Neural cell (in vitro differentiated cells): ENCODE results near the gene LAPTM4A. TPM values are rescaled to one million over a fixed set of nuclear protein-coding genes. Genes with fewer than 3 reads are reported as not detected.

Experiments used
- H2AFZ ChIP-seq: fragments of 200-600, 300-800 bp; sonication (generic), shearing (Covaris generic); 2 replicates; pipeline ENCODE4 v1.6.0; 2014; ENCODE audit warnings: low read depth, mild to moderate bottlenecking, antibody characterized with exemption, low read length, moderate library complexity
- H3F3A ChIP-seq: fragments of 200-600 bp; shearing (Covaris generic); 2 replicates; pipeline ENCODE4 v1.6.1; 2016; ENCODE audit warnings: mild to moderate bottlenecking, moderate library complexity, mixed read lengths, antibody characterized with exemption, low read length; ENCODE audit not compliant: insufficient read depth, poor library complexity, severe bottlenecking
- H3K27ac ChIP-seq: fragments of 200-600, 300-800 bp; sonication (generic), shearing (Covaris generic); 2 replicates; pipeline ENCODE4 v1.5.1; 2014; ENCODE audit warnings: mild to moderate bottlenecking, low read length, moderate library complexity
- H3K27me3 ChIP-seq: fragments of 300-800, 200-600 bp; sonication (generic), shearing (Covaris generic); 2 replicates; pipeline ENCODE4 v1.6.0; 2014; ENCODE audit warnings: mild to moderate bottlenecking, low read depth, low read length, moderate library complexity; ENCODE audit not compliant: insufficient read depth
- H3K36me3 ChIP-seq: fragments of 300-800, 200-600 bp; sonication (generic), shearing (Covaris generic); 2 replicates; pipeline ENCODE4 v1.5.1; 2014; ENCODE audit warnings: mild to moderate bottlenecking, antibody characterized with exemption, low read length, moderate library complexity; ENCODE audit not compliant: insufficient read depth
- H3K4me2 ChIP-seq: fragments of 300-800, 200-600 bp; sonication (generic), shearing (Covaris generic); 2 replicates; pipeline ENCODE4 v1.6.0; 2014; ENCODE audit warnings: mild to moderate bottlenecking, low read length
- H3K4me3 ChIP-seq: fragments of 300-800, 200-600 bp; sonication (generic), shearing (Covaris generic); 2 replicates; pipeline ENCODE4 v1.5.1; 2014; ENCODE audit warnings: mild to moderate bottlenecking, low read length, moderate library complexity
- H3K79me2 ChIP-seq: fragments of 200-600 bp; shearing (Covaris generic); replicated peaks from 2 replicates; pipeline ENCODE4 v1.6.0; 2014; ENCODE audit warnings: mild to moderate bottlenecking, low read length, moderate library complexity; ENCODE audit not compliant: insufficient read depth
- H3K9ac ChIP-seq: fragments of 300-800, 200-600 bp; sonication (generic), shearing (Covaris generic); 2 replicates; pipeline ENCODE4 v1.6.1; 2016; ENCODE audit warnings: mild to moderate bottlenecking, low read length, mixed read lengths
- H3K9me2 ChIP-seq: fragments of 200-600 bp; shearing (Covaris generic); 2 replicates; pipeline ENCODE4 v1.6.1; 2016; ENCODE audit warnings: mild to moderate bottlenecking, low read length, mixed read lengths; ENCODE audit not compliant: insufficient read depth
- H3K9me3 ChIP-seq: fragments of 200-600, 300-800 bp; sonication (generic), shearing (Covaris generic); 2 replicates; pipeline ENCODE4 v1.6.1; 2016; ENCODE audit warnings: mild to moderate bottlenecking, mixed run types, low read length, moderate library complexity, mixed read lengths
- H4K20me1 ChIP-seq: fragments of 200-600 bp; shearing (Covaris generic); 2 replicates; pipeline ENCODE4 v1.6.1; 2016; ENCODE audit warnings: mild to moderate bottlenecking, mixed run types; ENCODE audit not compliant: insufficient read depth
- CTCF ChIP-seq: fragments of 450-650 bp; IDR thresholded peaks from 2 replicates; pipeline ENCODE4 v1.5.1; 2014; ENCODE audit warnings: antibody characterized with exemption, mild to moderate bottlenecking, moderate library complexity; ENCODE audit not compliant: poor library complexity, severe bottlenecking
- EP300 ChIP-seq: fragments of 450-650 bp; conservative IDR thresholded peaks from 2 replicates; pipeline ENCODE4 v1.6.1; 2014; ENCODE audit warnings: antibody characterized with exemption, mild to moderate bottlenecking, moderate library complexity; ENCODE audit not compliant: poor library complexity, severe bottlenecking
- EZH2 ChIP-seq: fragments of 200-600, 300-800 bp; shearing (Covaris generic), sonication (generic); IDR thresholded peaks from 2 replicates; pipeline ENCODE4 v1.6.1; 2014; ENCODE audit warnings: antibody characterized with exemption, low read length, borderline replicate concordance, mild to moderate bottlenecking; ENCODE audit not compliant: insufficient read depth, poor library complexity, severe bottlenecking
- MXI1 ChIP-seq: fragments of 450-650 bp; conservative IDR thresholded peaks from 2 replicates; pipeline ENCODE4 v1.6.1; 2014; ENCODE audit warnings: antibody characterized with exemption, mild to moderate bottlenecking; ENCODE audit not compliant: poor library complexity, severe bottlenecking
- POLR2AphosphoS5 ChIP-seq: IDR thresholded peaks from 2 replicates; pipeline ENCODE4 v1.6.1; 2012
- RAD21 ChIP-seq: fragments of 450-650 bp; conservative IDR thresholded peaks from 2 replicates; pipeline ENCODE4 v1.6.1; 2014; ENCODE audit warnings: antibody characterized with exemption, mild to moderate bottlenecking, moderate library complexity
- SMC3 ChIP-seq: fragments of 450-650 bp; conservative IDR thresholded peaks from 2 replicates; pipeline ENCODE4 v1.6.1; 2014; ENCODE audit warnings: antibody characterized with exemption, mild to moderate bottlenecking, moderate library complexity; ENCODE audit not compliant: poor library complexity
- TAF1 ChIP-seq: IDR thresholded peaks from 2 replicates; pipeline ENCODE4 v1.6.1; 2012; ENCODE audit warnings: low read depth
- polyA plus RNA-seq: library from polyadenylated mRNA; depleted of rRNA; stranded (reverse); fragments of >200 nt; gene quantifications from 2 replicates; pipeline ENCODE4 v1.2.3, GENCODE V29; 2014
- TF ChIP-seq, protein P1 (sequence below): IDR thresholded peaks from 2 replicates; pipeline ENCODE4 v1.6.1; 2012; ENCODE audit warnings: borderline replicate concordance

The LAPTM4A gene
- polyA plus RNA-seq, 1 donor from 2014 or later: 81.7 TPM

- H3K4me3 ChIP-seq: no peak overlapping the region
- H3K9me3 ChIP-seq: no peaks in the 10 kb centered on the region
- no peaks in the 10 kb centered on the region for H3K36me3 ChIP-seq
- no peak overlapping the region for H3K9ac ChIP-seq
- H3K4me2 ChIP-seq: no peak overlapping the region
- H3K27me3 ChIP-seq: no peaks in the 10 kb centered on the region
- no peaks in the 10 kb centered on the region for H3F3A ChIP-seq
- peaks cover 76% of the 10 kb centered on the region for H3K79me2 ChIP-seq
- no peak overlapping the region for H2AFZ ChIP-seq
- no peaks in the 10 kb centered on the region for H4K20me1 ChIP-seq
- no peak for TF ChIP-seq EZH2
- TF ChIP-seq CTCF: no peak
- TF ChIP-seq, protein P1, sequence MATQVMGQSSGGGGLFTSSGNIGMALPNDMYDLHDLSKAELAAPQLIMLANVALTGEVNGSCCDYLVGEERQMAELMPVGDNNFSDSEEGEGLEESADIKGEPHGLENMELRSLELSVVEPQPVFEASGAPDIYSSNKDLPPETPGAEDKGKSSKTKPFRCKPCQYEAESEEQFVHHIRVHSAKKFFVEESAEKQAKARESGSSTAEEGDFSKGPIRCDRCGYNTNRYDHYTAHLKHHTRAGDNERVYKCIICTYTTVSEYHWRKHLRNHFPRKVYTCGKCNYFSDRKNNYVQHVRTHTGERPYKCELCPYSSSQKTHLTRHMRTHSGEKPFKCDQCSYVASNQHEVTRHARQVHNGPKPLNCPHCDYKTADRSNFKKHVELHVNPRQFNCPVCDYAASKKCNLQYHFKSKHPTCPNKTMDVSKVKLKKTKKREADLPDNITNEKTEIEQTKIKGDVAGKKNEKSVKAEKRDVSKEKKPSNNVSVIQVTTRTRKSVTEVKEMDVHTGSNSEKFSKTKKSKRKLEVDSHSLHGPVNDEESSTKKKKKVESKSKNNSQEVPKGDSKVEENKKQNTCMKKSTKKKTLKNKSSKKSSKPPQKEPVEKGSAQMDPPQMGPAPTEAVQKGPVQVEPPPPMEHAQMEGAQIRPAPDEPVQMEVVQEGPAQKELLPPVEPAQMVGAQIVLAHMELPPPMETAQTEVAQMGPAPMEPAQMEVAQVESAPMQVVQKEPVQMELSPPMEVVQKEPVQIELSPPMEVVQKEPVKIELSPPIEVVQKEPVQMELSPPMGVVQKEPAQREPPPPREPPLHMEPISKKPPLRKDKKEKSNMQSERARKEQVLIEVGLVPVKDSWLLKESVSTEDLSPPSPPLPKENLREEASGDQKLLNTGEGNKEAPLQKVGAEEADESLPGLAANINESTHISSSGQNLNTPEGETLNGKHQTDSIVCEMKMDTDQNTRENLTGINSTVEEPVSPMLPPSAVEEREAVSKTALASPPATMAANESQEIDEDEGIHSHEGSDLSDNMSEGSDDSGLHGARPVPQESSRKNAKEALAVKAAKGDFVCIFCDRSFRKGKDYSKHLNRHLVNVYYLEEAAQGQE: no peak
- no peak for TF ChIP-seq TAF1
- no peak for TF ChIP-seq MXI1
- no peak for TF ChIP-seq SMC3
- no peak for TF ChIP-seq EP300
- no peak for TF ChIP-seq POLR2AphosphoS5
- TF ChIP-seq RAD21: no peak
- H3K27ac ChIP-seq: no peak overlapping the region
- no peaks in the 10 kb centered on the region for H3K9me2 ChIP-seq
Measured at GRCh38 chr2:20044778-20045177, 6.7 kb downstream of the LAPTM4A start.

GRCh38 chr2:20042531-20042930 lies 8.9 kb downstream of the LAPTM4A start:
- no peak overlapping the region for H3K27ac ChIP-seq
- no peak overlapping the region for H3K9ac ChIP-seq
- no peaks in the 10 kb centered on the region for H4K20me1 ChIP-seq

More at GRCh38 chr2:20042531-20042930, 8.9 kb downstream of the LAPTM4A start:
- no peaks in the 10 kb centered on the region for H3K9me2 ChIP-seq
- H3K9me3 ChIP-seq: no peaks in the 10 kb centered on the region
- no peak overlapping the region for H2AFZ ChIP-seq
- no peak for TF ChIP-seq TAF1
- TF ChIP-seq CTCF: no peak
- TF ChIP-seq EP300: no peak
- no peak for TF ChIP-seq SMC3
- TF ChIP-seq, protein P1: no peak
- H3K4me3 ChIP-seq: no peak overlapping the region
- no peaks in the 10 kb centered on the region for H3K36me3 ChIP-seq
- no peak overlapping the region for H3K4me2 ChIP-seq
- H3K79me2 ChIP-seq: peaks cover 53% of the 10 kb centered on the region
- H3F3A ChIP-seq: no peaks in the 10 kb centered on the region
- no peaks in the 10 kb centered on the region for H3K27me3 ChIP-seq
